ENCODE data around the gene LONP2.

LONP2 gene

GRCh38 chr16:48244080-48244862 is at the start of gene LONP2:
TSS of gene LONP2 (plus strand) at chr16:48244300. CDS start at chr16:48244389, 89 bp downstream.
- DNase-seq, result peak; percentile 94

- DNase-seq, result no peak
These were observed 49.1 kb upstream of the LONP2 start for GRCh38 chr16:48194828-48195556.

GRCh38 chr16:48197294-48197693 is 46.8 kb upstream of the LONP2 start:
- DNase-seq, result no peak

GRCh38 chr16:48201515-48202201 is 42.4 kb upstream of the LONP2 start:
- no peak for DNase-seq

GRCh38 chr16:48203974-48204824 is 39.9 kb upstream of the LONP2 start:
- DNase-seq, result no peak

- no peak for DNase-seq
These were observed 39.3 kb upstream of the LONP2 start for GRCh38 chr16:48204825-48205151.

- DNase-seq, result no peak
These were observed 37.4 kb upstream of the LONP2 start for GRCh38 chr16:48206594-48207242.

GRCh38 chr16:48210747-48211146 is 33.4 kb upstream of the LONP2 start:
- no peak for DNase-seq

GRCh38 chr16:48212033-48212432 is 32.1 kb upstream of the LONP2 start:
- DNase-seq, result no peak

- DNase-seq, result no peak
These were observed 28.4 kb upstream of the LONP2 start for GRCh38 chr16:48215738-48216137.

GRCh38 chr16:48217708-48218107 is 26.4 kb upstream of the LONP2 start:
- no peak for DNase-seq

- DNase-seq, result no peak
These were observed 25.6 kb upstream of the LONP2 start for GRCh38 chr16:48218473-48218872.

GRCh38 chr16:48220891-48221290 is 23.2 kb upstream of the LONP2 start:
- no peak for DNase-seq

- no peak for DNase-seq
These were observed 20.6 kb upstream of the LONP2 start for GRCh38 chr16:48223490-48223889.

GRCh38 chr16:48225456-48225855 is 18.6 kb upstream of the LONP2 start:
- DNase-seq, result no peak

GRCh38 chr16:48231727-48232492 is 12.2 kb upstream of the LONP2 start:
- DNase-seq, result no peak

GRCh38 chr16:48232493-48233040 is 11.5 kb upstream of the LONP2 start:
- no peak for DNase-seq

GRCh38 chr16:48234630-48235029 is 9.5 kb upstream of the LONP2 start:
- no peak for DNase-seq

- no peak for DNase-seq
These were observed 9.0 kb upstream of the LONP2 start for GRCh38 chr16:48235058-48235555.

GRCh38 chr16:48235556-48236136 is 8.5 kb upstream of the LONP2 start:
- DNase-seq, result no peak

- DNase-seq, result no peak
These were observed 7.8 kb upstream of the LONP2 start for GRCh38 chr16:48236286-48236685.

Data from retina (tissue), 1 donor.